ENCODE data around the gene NRG2.

- TF ChIP-seq, protein P1, sequence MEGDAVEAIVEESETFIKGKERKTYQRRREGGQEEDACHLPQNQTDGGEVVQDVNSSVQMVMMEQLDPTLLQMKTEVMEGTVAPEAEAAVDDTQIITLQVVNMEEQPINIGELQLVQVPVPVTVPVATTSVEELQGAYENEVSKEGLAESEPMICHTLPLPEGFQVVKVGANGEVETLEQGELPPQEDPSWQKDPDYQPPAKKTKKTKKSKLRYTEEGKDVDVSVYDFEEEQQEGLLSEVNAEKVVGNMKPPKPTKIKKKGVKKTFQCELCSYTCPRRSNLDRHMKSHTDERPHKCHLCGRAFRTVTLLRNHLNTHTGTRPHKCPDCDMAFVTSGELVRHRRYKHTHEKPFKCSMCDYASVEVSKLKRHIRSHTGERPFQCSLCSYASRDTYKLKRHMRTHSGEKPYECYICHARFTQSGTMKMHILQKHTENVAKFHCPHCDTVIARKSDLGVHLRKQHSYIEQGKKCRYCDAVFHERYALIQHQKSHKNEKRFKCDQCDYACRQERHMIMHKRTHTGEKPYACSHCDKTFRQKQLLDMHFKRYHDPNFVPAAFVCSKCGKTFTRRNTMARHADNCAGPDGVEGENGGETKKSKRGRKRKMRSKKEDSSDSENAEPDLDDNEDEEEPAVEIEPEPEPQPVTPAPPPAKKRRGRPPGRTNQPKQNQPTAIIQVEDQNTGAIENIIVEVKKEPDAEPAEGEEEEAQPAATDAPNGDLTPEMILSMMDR (IDR thresholded peaks at IDR 0.05) = no peak
- TF ChIP-seq POLR2A (IDR thresholded peaks at IDR 0.05) = no peak
Observed at GRCh38 chr5:139884734-139885133, 158.4 kb downstream of the NRG2 start.
